NCI-H2196 treated with DMSO at 0.1 percent for 48 hours (cell line): ENCODE measurements around the gene TSC22D1.

ENCODE experiments used
- DNase-seq: peaks from one replicate; lab custom pipeline; 2025; ENCODE audit not compliant: unreplicated experiment; lab: John Stamatoyannopoulos, UW

The TSC22D1 gene

GRCh38 chr13:44386913-44387556 lies 189.1 kb downstream of the TSC22D1 start:
- no peak for DNase-seq

GRCh38 chr13:44385847-44386246 lies 190.3 kb downstream of the TSC22D1 start:
- no peak for DNase-seq

DNA sequence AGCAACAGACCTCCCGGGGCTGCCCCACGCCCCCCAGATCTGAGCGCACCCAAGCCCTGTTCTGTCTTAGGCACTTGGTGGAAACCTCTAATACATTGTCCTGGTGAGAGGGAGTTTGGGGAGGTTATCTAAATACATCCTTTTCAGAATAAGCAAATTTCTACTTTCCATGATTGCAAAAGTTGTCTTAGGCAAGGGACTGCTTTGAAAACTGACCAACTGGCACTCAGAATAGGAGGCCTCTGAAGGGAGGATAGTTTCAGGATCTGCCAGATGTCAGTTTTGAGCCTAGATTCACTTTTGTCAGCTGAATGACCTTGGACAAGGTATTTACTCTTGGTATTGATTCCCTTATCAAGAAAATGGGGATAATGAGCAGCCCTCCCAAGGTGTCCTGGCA lies 190.7 kb downstream of the TSC22D1 start:
- DNase-seq, result no peak

DNA sequence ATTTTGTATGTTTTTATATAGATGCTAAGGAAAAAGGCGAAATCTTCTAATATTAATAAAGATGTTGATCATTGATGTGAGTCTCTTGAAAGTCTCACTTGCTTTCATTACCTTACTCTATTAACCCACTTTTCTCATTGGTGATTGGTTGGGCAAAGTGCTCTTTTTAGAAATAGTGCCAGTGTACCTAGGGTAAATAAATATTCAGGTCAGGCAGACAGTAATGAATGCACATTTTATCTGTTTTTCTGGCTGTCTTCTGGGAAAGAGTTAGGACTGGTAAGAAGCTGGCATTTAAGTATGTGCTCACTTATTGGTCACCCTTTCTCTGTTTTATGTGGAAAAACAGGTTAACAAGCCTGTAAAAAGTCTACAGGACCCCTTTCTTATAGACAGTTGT lies 191.4 kb downstream of the TSC22D1 start:
- DNase-seq, result no peak

DNA sequence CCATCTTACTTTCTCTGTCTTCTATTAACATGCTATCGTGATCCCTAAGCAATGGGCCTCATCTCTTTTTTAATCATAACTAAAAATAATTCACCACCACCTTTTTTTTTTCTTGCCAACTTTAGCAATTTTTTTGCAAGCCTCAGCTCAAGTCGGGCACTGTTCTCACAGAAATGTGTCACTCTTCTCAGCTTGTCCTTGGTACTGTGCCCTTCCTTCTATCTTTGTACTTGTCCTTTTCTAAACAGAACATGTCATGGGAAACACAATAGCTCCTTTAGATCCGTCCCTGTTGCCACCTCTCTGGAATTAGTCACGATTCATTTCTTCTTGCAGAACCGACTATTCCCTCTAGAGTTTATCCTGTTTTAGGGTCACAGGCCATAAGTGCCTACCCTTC lies 192.2 kb downstream of the TSC22D1 start:
- DNase-seq, result no peak

DNA sequence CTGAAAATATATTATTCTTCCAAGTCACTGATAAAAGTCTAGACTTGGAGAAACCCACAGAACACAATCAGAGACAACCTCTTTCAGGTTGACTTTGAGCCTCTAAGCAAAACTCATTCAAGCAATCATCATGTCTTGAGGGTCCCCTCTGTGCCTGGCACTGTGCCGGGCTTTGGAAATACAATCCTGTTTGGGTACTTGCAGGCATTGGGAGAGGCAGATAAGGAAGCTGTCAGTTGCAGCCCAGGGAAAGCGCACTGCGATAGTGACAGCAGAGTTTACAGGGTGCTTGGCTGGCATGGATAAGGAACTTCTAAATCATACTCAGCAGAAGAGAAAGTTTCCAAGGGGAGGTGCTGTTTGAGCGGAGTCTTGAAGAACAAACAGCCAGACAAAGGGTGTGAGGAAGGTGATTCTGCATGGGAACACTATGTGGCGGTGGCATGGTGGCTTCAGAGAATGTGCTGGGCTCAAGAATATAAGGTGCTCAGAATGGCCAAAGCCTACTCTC lies 193.4 kb downstream of the TSC22D1 start:
- DNase-seq, result no peak
